ENCODE data around the gene CRYBG3. TPM values are rescaled to one million over a fixed set of nuclear protein-coding genes. Genes with fewer than 3 reads are reported as not detected.

The CRYBG3 gene
- total and polyA plus RNA-seq, 2 donors, result 5.4 to 9.2 TPM

DNA sequence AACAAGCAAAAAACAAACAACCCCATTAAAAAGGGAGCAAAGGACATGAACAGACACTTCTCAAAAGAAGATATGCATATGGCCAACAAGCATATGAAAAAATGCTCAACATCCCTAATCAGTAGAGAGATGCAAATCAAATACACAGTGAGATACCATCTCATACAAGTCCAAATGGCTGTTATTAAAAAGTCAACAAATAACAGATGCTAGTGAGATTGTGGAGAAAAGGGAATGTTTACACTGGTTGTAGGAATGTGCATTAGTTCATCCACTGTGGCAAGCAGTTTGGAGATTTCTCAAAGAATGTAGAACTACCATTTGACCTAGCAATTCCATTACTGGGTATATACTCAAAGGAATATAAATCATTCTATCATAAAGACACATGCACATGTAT, 105.9 kb downstream of the CRYBG3 start:
- Histone ChIP-seq H3K27me3 (ENCODE audit: control insufficient read depth in 2 of 2, insufficient read depth in 1 of 2, low read length in 1 of 2) (no peaks in the 10 kb centered on the region), H3K9me3 (ENCODE audit: control insufficient read depth in 2 of 2, insufficient read depth in 1 of 2, low read length in 1 of 2) (no peaks in the 10 kb centered on the region), H3K27ac (ENCODE audit: low read depth in 1 of 2, low read length in 1 of 2) (no peak overlapping the region), H3K4me1 (ENCODE audit: control insufficient read depth in 2 of 2, insufficient read depth in 2 of 2, low read length in 2 of 2) (no peaks in the 10 kb centered on the region), H3K4me3 (ENCODE audit: low read length in 2 of 2) (no peak overlapping the region), H3K36me3 (ENCODE audit: control insufficient read depth in 2 of 2, insufficient read depth in 2 of 2, low read length in 1 of 2) (no peaks in the 10 kb centered on the region)
- DNase-seq (ENCODE audit: low read depth in 6 of 9, low spot score in 9 of 9), result no peak

DNA sequence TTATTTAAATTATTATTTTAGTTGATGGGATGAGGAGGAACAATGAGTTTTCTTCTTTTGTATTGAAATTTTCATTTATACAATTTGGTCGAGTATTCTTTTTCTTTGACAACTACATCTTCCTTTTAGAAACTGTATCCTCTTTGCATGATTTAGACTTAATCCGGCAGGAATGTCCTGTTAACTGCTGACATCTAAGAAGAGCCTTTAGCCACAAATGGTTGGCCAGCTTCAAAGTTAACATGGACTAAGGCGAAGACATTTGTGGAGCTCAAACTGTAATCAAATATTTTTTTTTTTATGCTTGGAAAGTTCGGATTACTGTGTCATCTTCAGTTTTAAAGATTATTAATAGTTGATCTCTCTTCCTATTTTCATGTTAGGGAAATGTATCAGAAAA, 107.2 kb downstream of the CRYBG3 start:
- Histone ChIP-seq H3K4me1 (ENCODE audit: control insufficient read depth in 2 of 2, insufficient read depth in 2 of 2, low read length in 2 of 2) (no peaks in the 10 kb centered on the region), H3K4me3 (ENCODE audit: low read length in 2 of 2) (no peak overlapping the region), H3K9me3 (ENCODE audit: control insufficient read depth in 2 of 2, insufficient read depth in 1 of 2, low read length in 1 of 2) (no peaks in the 10 kb centered on the region), H3K36me3 (ENCODE audit: control insufficient read depth in 2 of 2, insufficient read depth in 2 of 2, low read length in 1 of 2) (no peaks in the 10 kb centered on the region), H3K27me3 (ENCODE audit: control insufficient read depth in 2 of 2, insufficient read depth in 1 of 2, low read length in 1 of 2) (no peaks in the 10 kb centered on the region), H3K27ac (ENCODE audit: low read depth in 1 of 2, low read length in 1 of 2) (no peak overlapping the region)
- DNase-seq (ENCODE audit: low read depth in 6 of 9, low spot score in 9 of 9), result no peak
- WGBS, result 96% methylated on average over 4 of the region's 4 CpGs

DNA sequence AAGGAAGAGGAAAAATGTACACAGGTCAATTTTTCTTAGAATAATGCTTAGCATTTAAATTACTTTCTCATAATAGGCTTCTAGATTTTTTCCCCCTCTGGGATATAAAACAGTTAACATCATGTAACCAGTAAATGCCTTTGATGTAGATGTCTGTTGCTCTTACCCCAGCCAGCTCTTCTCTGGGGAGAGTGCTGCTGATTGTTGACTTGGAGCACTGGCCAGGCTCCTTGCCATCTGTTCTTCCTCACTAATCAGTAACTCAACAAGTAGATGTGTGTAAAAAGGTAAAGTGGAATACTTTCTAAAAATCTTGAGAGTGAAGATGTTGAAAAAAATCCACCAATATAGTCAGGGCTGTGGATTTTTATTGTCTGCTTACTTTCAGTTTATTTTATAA, 108.2 kb downstream of the CRYBG3 start:
- no peak overlapping the region for H3K27ac ChIP-seq (ENCODE audit: low read depth in 1 of 2, low read length in 1 of 2)
- no peaks in the 10 kb centered on the region for H3K27me3 ChIP-seq (ENCODE audit: control insufficient read depth in 2 of 2, insufficient read depth in 1 of 2, low read length in 1 of 2)
- no peak for DNase-seq (ENCODE audit: low read depth in 6 of 9, low spot score in 9 of 9)
- no peaks in the 10 kb centered on the region for H3K4me1 ChIP-seq (ENCODE audit: control insufficient read depth in 2 of 2, insufficient read depth in 2 of 2, low read length in 2 of 2)
- H3K4me3 ChIP-seq (ENCODE audit: low read length in 2 of 2), result no peak overlapping the region
- no peaks in the 10 kb centered on the region for H3K9me3 ChIP-seq (ENCODE audit: control insufficient read depth in 2 of 2, insufficient read depth in 1 of 2, low read length in 1 of 2)
- H3K36me3 ChIP-seq (ENCODE audit: control insufficient read depth in 2 of 2, insufficient read depth in 2 of 2, low read length in 1 of 2), result no peaks in the 10 kb centered on the region

- no peaks in the 10 kb centered on the region for H3K27me3 ChIP-seq (ENCODE audit: control insufficient read depth in 2 of 2, insufficient read depth in 1 of 2, low read length in 1 of 2)
- no peaks in the 10 kb centered on the region for H3K36me3 ChIP-seq (ENCODE audit: control insufficient read depth in 2 of 2, insufficient read depth in 2 of 2, low read length in 1 of 2)
- H3K9me3 ChIP-seq (ENCODE audit: control insufficient read depth in 2 of 2, insufficient read depth in 1 of 2, low read length in 1 of 2), result no peaks in the 10 kb centered on the region
- no peak overlapping the region for H3K27ac ChIP-seq (ENCODE audit: low read depth in 1 of 2, low read length in 1 of 2)
- no peaks in the 10 kb centered on the region for H3K4me1 ChIP-seq (ENCODE audit: control insufficient read depth in 2 of 2, insufficient read depth in 2 of 2, low read length in 2 of 2)
- WGBS, result 70% methylated on average over 2 of the region's 2 CpGs
- no peak for DNase-seq (ENCODE audit: low read depth in 6 of 9, low spot score in 9 of 9)
- no peak overlapping the region for H3K4me3 ChIP-seq (ENCODE audit: low read length in 2 of 2)
Measured at GRCh38 chr3:97931218-97931617, 109.4 kb downstream of the CRYBG3 start.

GRCh38 chr3:97932387-97932801, 110.6 kb downstream of the CRYBG3 start:
- 92% methylated on average over 4 of the region's 4 CpGs for WGBS
- H3K27me3 ChIP-seq (ENCODE audit: control insufficient read depth in 2 of 2, insufficient read depth in 1 of 2, low read length in 1 of 2), result no peaks in the 10 kb centered on the region
- no peak for DNase-seq (ENCODE audit: low read depth in 6 of 9, low spot score in 9 of 9)
- H3K9me3 ChIP-seq (ENCODE audit: control insufficient read depth in 2 of 2, insufficient read depth in 1 of 2, low read length in 1 of 2), result no peaks in the 10 kb centered on the region
- H3K27ac ChIP-seq (ENCODE audit: low read depth in 1 of 2, low read length in 1 of 2), result no peak overlapping the region
- no peaks in the 10 kb centered on the region for H3K36me3 ChIP-seq (ENCODE audit: control insufficient read depth in 2 of 2, insufficient read depth in 2 of 2, low read length in 1 of 2)
- no peaks in the 10 kb centered on the region for H3K4me1 ChIP-seq (ENCODE audit: control insufficient read depth in 2 of 2, insufficient read depth in 2 of 2, low read length in 2 of 2)
- H3K4me3 ChIP-seq (ENCODE audit: low read length in 2 of 2), result no peak overlapping the region

DNA sequence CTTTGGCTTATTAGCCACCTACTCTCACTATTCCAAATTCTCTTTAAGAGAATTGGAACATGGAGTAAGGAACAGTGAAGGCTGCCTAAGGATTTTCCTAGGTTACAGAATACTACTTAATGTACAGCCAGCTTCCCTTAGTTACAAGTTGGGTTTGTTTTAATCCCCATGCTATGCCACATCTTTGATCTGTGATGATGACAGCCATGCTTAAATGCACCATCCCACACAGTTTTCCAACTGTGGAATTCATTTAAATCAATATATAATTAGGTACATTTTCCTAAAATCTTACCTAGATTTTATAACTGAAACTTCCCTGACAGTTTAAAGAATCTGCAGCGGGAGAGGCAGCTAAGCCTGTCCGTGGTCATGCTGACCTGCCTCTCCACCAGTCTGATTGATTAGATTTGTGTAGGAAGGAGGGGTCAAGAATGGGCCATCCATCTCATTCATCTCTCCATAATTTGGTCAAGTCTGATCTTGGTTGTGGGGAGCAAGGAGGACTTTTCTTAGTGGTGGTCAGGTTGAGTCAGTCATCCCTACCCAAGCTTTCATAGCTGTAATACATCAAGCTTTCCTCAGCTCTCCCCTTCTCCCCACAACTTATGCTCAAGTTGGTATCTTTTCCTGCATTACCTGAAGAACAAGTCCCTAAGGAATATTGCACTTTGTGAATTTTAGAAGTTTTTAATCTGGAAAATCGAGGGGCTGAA, 113.3 kb downstream of the CRYBG3 start:
- Histone ChIP-seq H3K27ac (ENCODE audit: low read depth in 1 of 2, low read length in 1 of 2) (no peak overlapping the region), H3K9me3 (ENCODE audit: control insufficient read depth in 2 of 2, insufficient read depth in 1 of 2, low read length in 1 of 2) (no peaks in the 10 kb centered on the region), H3K27me3 (ENCODE audit: control insufficient read depth in 2 of 2, insufficient read depth in 1 of 2, low read length in 1 of 2) (no peaks in the 10 kb centered on the region), H3K36me3 (ENCODE audit: control insufficient read depth in 2 of 2, insufficient read depth in 2 of 2, low read length in 1 of 2) (no peaks in the 10 kb centered on the region), H3K4me3 (ENCODE audit: low read length in 2 of 2) (no peak overlapping the region), H3K4me1 (ENCODE audit: control insufficient read depth in 2 of 2, insufficient read depth in 2 of 2, low read length in 2 of 2) (no peaks in the 10 kb centered on the region)
- WGBS, result 97% methylated on average over 3 of the region's 3 CpGs
- no peak for DNase-seq (ENCODE audit: low read depth in 6 of 9, low spot score in 9 of 9)

- no peak overlapping the region for H3K4me3 ChIP-seq (ENCODE audit: low read length in 2 of 2)
- H3K27me3 ChIP-seq (ENCODE audit: control insufficient read depth in 2 of 2, insufficient read depth in 1 of 2, low read length in 1 of 2), result no peaks in the 10 kb centered on the region
- H3K4me1 ChIP-seq (ENCODE audit: control insufficient read depth in 2 of 2, insufficient read depth in 2 of 2, low read length in 2 of 2), result no peaks in the 10 kb centered on the region
- no peaks in the 10 kb centered on the region for H3K9me3 ChIP-seq (ENCODE audit: control insufficient read depth in 2 of 2, insufficient read depth in 1 of 2, low read length in 1 of 2)
- no peak overlapping the region for H3K27ac ChIP-seq (ENCODE audit: low read depth in 1 of 2, low read length in 1 of 2)
- DNase-seq (ENCODE audit: low read depth in 6 of 9, low spot score in 9 of 9), result no peak
- 93% methylated on average over 1 of the region's 1 CpG for WGBS
- no peaks in the 10 kb centered on the region for H3K36me3 ChIP-seq (ENCODE audit: control insufficient read depth in 2 of 2, insufficient read depth in 2 of 2, low read length in 1 of 2)
Measured at GRCh38 chr3:97935842-97936241, 114.0 kb downstream of the CRYBG3 start.

DNA sequence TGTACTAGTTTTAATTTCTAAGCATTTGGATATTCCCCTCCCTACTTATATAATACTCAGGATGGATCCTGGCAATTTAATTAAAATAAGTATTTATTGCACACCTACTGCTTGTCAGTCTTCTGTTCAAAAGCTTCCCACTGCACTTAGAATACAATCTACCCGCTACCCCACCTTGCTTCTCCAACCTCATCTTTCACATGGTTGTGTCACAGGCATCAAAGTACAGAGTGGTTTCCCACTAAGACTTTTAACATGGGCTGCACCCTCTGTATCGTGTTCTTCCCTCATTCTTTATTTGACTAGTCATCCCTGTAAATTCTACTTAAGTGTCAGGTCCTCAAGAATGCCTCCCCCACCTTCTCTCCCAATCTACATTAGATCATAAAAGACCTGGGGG, 115.4 kb downstream of the CRYBG3 start:
- no peaks in the 10 kb centered on the region for H3K36me3 ChIP-seq (ENCODE audit: control insufficient read depth in 2 of 2, insufficient read depth in 2 of 2, low read length in 1 of 2)
- WGBS, result 95% methylated on average over 2 of the region's 2 CpGs

GRCh38 chr3:97938444-97938843, 116.6 kb downstream of the CRYBG3 start:
- Histone ChIP-seq H3K36me3 (ENCODE audit: control insufficient read depth in 2 of 2, insufficient read depth in 2 of 2, low read length in 1 of 2) (no peaks in the 10 kb centered on the region), H3K27ac (ENCODE audit: low read depth in 1 of 2, low read length in 1 of 2) (no peak overlapping the region), H3K4me1 (ENCODE audit: control insufficient read depth in 2 of 2, insufficient read depth in 2 of 2, low read length in 2 of 2) (no peaks in the 10 kb centered on the region), H3K27me3 (ENCODE audit: control insufficient read depth in 2 of 2, insufficient read depth in 1 of 2, low read length in 1 of 2) (no peaks in the 10 kb centered on the region), H3K9me3 (ENCODE audit: control insufficient read depth in 2 of 2, insufficient read depth in 1 of 2, low read length in 1 of 2) (no peaks in the 10 kb centered on the region), H3K4me3 (ENCODE audit: low read length in 2 of 2) (no peak overlapping the region)
- DNase-seq (ENCODE audit: low read depth in 6 of 9, low spot score in 9 of 9), result no peak
- 97% methylated on average over 1 of the region's 1 CpG for WGBS

More for the DNA sequence above, 115.4 kb downstream of the CRYBG3 start:
- no peaks in the 10 kb centered on the region for H3K27me3 ChIP-seq (ENCODE audit: control insufficient read depth in 2 of 2, insufficient read depth in 1 of 2, low read length in 1 of 2)
- H3K4me1 ChIP-seq (ENCODE audit: control insufficient read depth in 2 of 2, insufficient read depth in 2 of 2, low read length in 2 of 2), result no peaks in the 10 kb centered on the region
- H3K9me3 ChIP-seq (ENCODE audit: control insufficient read depth in 2 of 2, insufficient read depth in 1 of 2, low read length in 1 of 2), result no peaks in the 10 kb centered on the region
- H3K27ac ChIP-seq (ENCODE audit: low read depth in 1 of 2, low read length in 1 of 2), result no peak overlapping the region
- no peak for DNase-seq (ENCODE audit: low read depth in 6 of 9, low spot score in 9 of 9)
- no peak overlapping the region for H3K4me3 ChIP-seq (ENCODE audit: low read length in 2 of 2)

All from thymus (tissue), 11 donors.